ENCODE results near the gene RNF2. TPM values are rescaled to one million over a fixed set of nuclear protein-coding genes. Genes with fewer than 3 reads are reported as not detected.

RNF2 gene
- total RNA-seq, 4 donors from 2014 or later, result 5.1 to 14.0 (median 10.6) TPM

DNA sequence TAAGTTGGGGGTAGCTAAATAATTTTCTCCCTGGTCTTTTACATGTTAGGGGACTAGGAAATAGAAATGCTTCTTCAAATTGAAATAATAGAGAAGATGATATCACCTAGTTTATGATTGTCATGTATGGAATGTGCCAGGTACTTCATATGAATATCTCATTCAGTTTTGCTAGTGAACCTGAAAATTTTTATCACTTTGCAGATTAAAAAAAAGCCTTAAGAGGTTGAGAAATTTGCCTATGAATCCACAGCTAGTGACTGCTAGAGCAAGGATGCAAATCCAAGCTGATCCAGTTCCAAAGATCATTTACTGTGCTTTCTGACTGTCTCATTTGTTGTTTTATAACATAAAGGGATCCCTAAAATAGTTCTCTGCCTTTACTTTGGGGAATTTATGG, 24.7 kb downstream of the RNF2 start:
- Histone ChIP-seq H3K9me3 (no peaks in the 10 kb centered on the region), H3K27ac (no peak overlapping the region), H3K4me1 (no peaks in the 10 kb centered on the region), H3K36me3 (no peaks in the 10 kb centered on the region), H3K27me3 (no peaks in the 10 kb centered on the region), H3K4me3 (no peak overlapping the region)
- no peak for TF ChIP-seq POLR2A (IDR thresholded peaks at IDR 0.05)
- TF ChIP-seq, protein P1, sequence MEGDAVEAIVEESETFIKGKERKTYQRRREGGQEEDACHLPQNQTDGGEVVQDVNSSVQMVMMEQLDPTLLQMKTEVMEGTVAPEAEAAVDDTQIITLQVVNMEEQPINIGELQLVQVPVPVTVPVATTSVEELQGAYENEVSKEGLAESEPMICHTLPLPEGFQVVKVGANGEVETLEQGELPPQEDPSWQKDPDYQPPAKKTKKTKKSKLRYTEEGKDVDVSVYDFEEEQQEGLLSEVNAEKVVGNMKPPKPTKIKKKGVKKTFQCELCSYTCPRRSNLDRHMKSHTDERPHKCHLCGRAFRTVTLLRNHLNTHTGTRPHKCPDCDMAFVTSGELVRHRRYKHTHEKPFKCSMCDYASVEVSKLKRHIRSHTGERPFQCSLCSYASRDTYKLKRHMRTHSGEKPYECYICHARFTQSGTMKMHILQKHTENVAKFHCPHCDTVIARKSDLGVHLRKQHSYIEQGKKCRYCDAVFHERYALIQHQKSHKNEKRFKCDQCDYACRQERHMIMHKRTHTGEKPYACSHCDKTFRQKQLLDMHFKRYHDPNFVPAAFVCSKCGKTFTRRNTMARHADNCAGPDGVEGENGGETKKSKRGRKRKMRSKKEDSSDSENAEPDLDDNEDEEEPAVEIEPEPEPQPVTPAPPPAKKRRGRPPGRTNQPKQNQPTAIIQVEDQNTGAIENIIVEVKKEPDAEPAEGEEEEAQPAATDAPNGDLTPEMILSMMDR (IDR thresholded peaks at IDR 0.05), result no peak
- DNase-seq, result no peak

DNA sequence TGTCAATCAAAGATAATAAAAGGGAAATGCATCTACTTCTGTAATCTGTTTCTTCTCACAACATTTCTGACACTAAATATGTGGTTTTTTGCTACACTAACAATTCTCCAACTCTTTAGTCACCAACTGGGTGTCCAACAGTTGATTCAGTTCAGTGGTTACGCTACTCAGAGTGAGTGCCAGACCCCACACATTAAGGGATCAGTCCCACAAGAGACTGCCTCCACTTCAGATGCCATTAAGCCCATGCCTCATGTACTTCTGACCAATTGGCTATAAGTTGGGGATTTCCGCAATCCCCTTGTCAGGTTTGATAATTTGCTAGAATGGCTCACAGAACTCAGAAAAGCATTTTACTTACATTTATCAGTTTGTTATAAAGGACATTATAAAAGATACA, 28.4 kb downstream of the RNF2 start:
- Histone ChIP-seq H3K4me3 (no peak overlapping the region), H3K9me3 (no peaks in the 10 kb centered on the region), H3K36me3 (no peaks in the 10 kb centered on the region), H3K4me1 (no peaks in the 10 kb centered on the region), H3K27ac (no peak overlapping the region), H3K27me3 (no peaks in the 10 kb centered on the region)
- TF ChIP-seq, protein P1 (IDR thresholded peaks at IDR 0.05), result no peak
- no peak for TF ChIP-seq POLR2A (IDR thresholded peaks at IDR 0.05)
- DNase-seq, result no peak

DNA sequence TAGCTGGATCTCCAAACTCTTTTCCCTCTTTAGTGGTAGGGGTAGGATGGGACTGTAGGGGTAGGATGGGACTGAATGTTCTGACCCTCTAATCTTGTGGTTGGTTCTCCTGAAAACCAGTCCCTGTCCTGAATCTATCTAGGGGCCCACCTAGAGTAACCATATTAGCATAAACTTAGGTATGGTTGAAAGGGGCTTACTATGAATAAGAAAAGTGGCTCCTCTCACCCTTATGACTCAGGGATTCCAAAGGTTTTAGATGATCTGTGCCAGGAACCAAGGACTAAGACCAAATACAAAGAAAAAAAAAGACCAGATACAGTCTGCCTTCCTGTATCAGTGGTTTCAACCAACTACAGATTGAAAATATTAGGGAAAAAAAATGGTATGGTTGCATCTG, 28.9 kb downstream of the RNF2 start:
- Histone ChIP-seq H3K27me3 (no peaks in the 10 kb centered on the region), H3K36me3 (no peaks in the 10 kb centered on the region), H3K27ac (no peak overlapping the region), H3K9me3 (no peaks in the 10 kb centered on the region), H3K4me1 (no peaks in the 10 kb centered on the region), H3K4me3 (no peak overlapping the region)
- TF ChIP-seq POLR2A (IDR thresholded peaks at IDR 0.05), result no peak
- TF ChIP-seq, protein P1 (IDR thresholded peaks at IDR 0.05), result no peak
- no peak for DNase-seq

DNA sequence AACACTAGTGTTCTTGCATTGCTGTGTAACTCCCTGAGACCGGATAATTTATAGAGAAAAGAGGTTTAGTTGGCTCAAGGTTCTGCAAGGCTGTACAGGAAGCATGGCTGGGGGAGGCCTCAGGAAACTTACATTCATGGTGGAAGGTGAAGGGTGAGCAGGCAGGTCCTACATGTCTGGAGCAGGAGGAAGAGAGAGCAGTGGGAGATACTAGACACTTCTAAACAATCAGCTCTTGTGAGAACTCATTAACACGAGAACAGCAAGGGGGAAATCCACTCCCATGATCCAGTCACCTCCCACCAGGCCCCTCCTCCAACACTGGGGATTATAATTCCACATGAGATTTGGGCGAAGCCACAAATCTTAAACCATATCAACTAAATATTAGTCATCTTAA, 30.1 kb downstream of the RNF2 start:
- no peak for TF ChIP-seq POLR2A (IDR thresholded peaks at IDR 0.05)
- TF ChIP-seq, protein P1 (IDR thresholded peaks at IDR 0.05), result no peak
- DNase-seq, result no peak
- H3K27me3 ChIP-seq, result no peaks in the 10 kb centered on the region

DNA sequence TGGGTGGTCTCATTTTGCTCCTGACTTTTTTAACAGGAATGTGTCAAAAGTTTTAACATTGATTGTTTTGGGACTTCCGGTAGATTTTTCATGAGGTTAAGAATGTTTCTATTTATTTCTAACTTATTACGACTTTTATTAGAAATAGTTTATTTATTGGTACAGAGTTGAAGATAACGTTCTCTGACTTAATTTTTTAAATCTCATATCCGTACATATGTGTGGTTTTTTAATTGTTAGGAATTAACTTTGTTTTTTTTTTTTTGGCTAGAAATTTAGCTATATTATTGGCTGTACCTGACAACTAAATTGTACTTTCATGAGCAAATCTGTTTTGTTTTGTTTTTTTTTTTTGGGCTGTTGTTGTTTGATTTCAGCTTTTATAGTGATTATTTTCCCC, 32.0 kb downstream of the RNF2 start:
- no peak for DNase-seq
- no peak overlapping the region for H3K27ac ChIP-seq
- H3K27me3 ChIP-seq, result no peaks in the 10 kb centered on the region
- no peak overlapping the region for H3K4me3 ChIP-seq
- H3K9me3 ChIP-seq, result no peaks in the 10 kb centered on the region
- no peaks in the 10 kb centered on the region for H3K36me3 ChIP-seq
- no peak for TF ChIP-seq POLR2A (IDR thresholded peaks at IDR 0.05)
- TF ChIP-seq, protein P1 (IDR thresholded peaks at IDR 0.05), result no peak
- H3K4me1 ChIP-seq, result no peaks in the 10 kb centered on the region

More for the DNA sequence above, 30.1 kb downstream of the RNF2 start:
- Histone ChIP-seq H3K27ac (no peak overlapping the region), H3K36me3 (no peaks in the 10 kb centered on the region), H3K9me3 (no peaks in the 10 kb centered on the region), H3K4me1 (no peaks in the 10 kb centered on the region), H3K4me3 (no peak overlapping the region)

DNA sequence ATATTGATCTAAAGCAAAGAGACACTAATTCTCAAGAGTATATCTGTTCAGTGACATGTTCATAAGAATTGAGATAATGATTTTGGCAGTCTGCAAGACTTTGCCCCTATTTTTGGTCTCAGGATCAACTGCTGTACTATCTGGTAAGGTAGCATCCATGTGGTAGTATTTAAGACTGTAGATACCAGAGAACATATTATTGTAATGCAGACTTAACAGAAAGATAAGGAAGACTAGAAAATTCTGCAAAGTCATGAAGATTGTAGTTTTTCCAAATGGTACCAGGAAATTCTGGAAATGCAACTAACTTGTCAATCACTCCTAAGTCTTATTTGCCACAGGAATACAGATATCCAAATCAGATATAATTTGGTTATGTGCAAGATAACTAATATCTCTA, 35.1 kb downstream of the RNF2 start:
- H3K27ac ChIP-seq, result no peak overlapping the region
- H3K4me1 ChIP-seq, result no peaks in the 10 kb centered on the region
- no peaks in the 10 kb centered on the region for H3K27me3 ChIP-seq
- H3K4me3 ChIP-seq, result no peak overlapping the region
- DNase-seq, result no peak
- H3K36me3 ChIP-seq, result no peaks in the 10 kb centered on the region
- no peak for TF ChIP-seq POLR2A (IDR thresholded peaks at IDR 0.05)
- TF ChIP-seq, protein P1 (IDR thresholded peaks at IDR 0.05), result no peak
- no peaks in the 10 kb centered on the region for H3K9me3 ChIP-seq
